Right cardiac atrium (tissue), 5 donors: ENCODE results near the gene SORL1. TPM values are rescaled to one million over a fixed set of nuclear protein-coding genes. Genes with fewer than 3 reads are reported as not detected.

Experiments
- ATAC-seq, 2 donors: fragments of 200-7000 bp; cut with Tn5 transposase; one replicate each; pipeline versions ENCODE4 v1.8.0 to v1.9.1; 2020; ENCODE audit warnings: moderate library complexity in 2 of 2, mild to moderate bottlenecking in 1 of 2
- DNase-seq, 3 donors: peaks; one replicate each; pipeline ENCODE4 v3.0.0-alpha.2; 2020
- H3K27ac ChIP-seq: one replicate; pipeline ENCODE4 v1.5.1; 2013; ENCODE audit warnings: mild to moderate bottlenecking, low read length, control low read depth, moderate library complexity
- H3K27me3 ChIP-seq: one replicate; pipeline ENCODE4 v1.6.1; 2013; ENCODE audit not compliant: control insufficient read depth, insufficient read depth
- H3K4me1 ChIP-seq: one replicate; pipeline ENCODE4 v1.6.1; 2013; ENCODE audit warnings: low read length; ENCODE audit not compliant: control insufficient read depth, insufficient read depth
- H3K4me3 ChIP-seq: one replicate; pipeline ENCODE4 v1.5.1; 2013; ENCODE audit warnings: low read length, control low read depth
- H3K9me3 ChIP-seq: one replicate; pipeline ENCODE4 v1.6.1; 2013; ENCODE audit warnings: low read length; ENCODE audit not compliant: control insufficient read depth
- whole genome bisulfite sequencing: extraction: QIAGEN DNeasy Blood & Tissue Kit; methylation state at CpG from one replicate; pipeline ENCODE4 v1.1.7; 2013; 5-methylcytosine and 5-hydroxymethylcytosine counted together
- intact Hi-C, 4 donors: fragments of 100-400 bp; cut with DNase I; formaldehyde crosslinking; loops; one replicate each; pipeline versions ENCODE4 v1.11.0 to v1.14.0; 2022 to 2023
- polyA plus RNA-seq: library from polyadenylated mRNA; stranded (reverse); fragments of 200-250 nt; gene quantifications from one replicate; pipeline ENCODE4 v1.2.3, GENCODE V29; 2013
- total RNA-seq, 4 donors: library from RNA; stranded (reverse); fragmentation: NEBNext Ultra II Directional; extraction: Animal tissue kit (Norgen Biotek cat#: 25700); gene quantifications; one replicate each; pipeline ENCODE4 v1.2.1, GENCODE V29; 2021
- donor health status: healthy with polysubstance abuse.
- donor health status: DM: no; HTN: yes; CAD: no.
- donor health status: DM: no; HTN: no; CAD: no.
- donor health status: DM: no; HTN: yes; CAD: no; lungs with severe emphysema.
- donor health status: DM: yes; HTN: yes; CAD: no.

The SORL1 gene
- total and polyA plus RNA-seq, 5 donors, result 0.57 to 9.2 (median 5.3) TPM

DNA sequence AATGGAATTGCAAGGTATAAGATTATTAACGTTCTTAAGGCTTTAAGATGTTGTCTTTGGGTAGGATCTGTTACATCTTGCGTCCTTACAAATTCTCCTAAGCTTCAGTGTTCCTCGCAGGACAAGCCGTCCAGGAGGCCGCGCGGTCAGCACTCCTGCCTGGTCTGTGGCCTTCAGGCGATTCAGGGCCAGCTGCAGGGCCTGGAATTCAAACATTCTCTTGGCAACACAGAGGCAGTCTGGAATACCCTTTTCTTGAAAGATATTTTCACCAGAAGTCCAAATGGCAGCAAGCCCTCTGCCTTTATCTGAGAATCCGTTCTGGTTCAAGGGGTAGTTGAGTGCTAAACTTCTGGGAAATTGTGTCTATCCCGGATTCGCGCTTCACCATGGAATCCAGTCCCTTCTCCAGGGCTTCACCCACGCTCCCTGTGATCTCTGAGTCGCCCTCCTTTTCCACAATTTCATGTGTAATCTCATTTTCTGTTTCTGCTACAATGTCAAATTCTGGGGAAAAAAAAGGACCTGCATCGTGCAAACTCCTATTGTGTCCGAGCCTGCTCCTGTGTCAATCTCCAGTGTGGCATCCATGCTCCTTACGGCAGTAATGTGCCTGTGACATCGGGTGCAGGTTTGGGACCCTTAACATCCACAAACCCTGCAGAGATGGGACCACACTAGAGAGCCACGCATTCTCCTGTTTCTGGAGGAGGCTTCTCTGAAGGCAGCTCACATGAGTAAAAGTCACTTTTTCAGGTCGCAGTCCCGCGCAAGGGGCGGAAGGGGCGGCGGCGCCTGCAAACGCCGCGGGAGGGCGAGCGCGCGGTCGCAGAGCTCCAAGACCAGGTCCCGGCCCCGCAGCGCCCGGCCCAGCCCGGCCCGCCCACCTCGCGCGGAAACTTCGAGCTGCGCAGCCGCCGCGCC lies 25.4 kb upstream of the SORL1 start:
- WGBS, result 19% methylated on average over 48 of the region's 48 CpGs
- H3K27ac ChIP-seq, result peak overlapping the region; percentile 12
- no peaks in the 10 kb centered on the region for H3K27me3 ChIP-seq
- ATAC-seq, result peak; percentile 85 to 90
- H3K4me1 ChIP-seq, result no peaks in the 10 kb centered on the region
- peak; percentile 55 to 84 (median 82) for DNase-seq
- intact Hi-C loops, result no loop called here
- H3K4me3 ChIP-seq, result peak overlapping the region; percentile 43
- H3K9me3 ChIP-seq, result no peaks in the 10 kb centered on the region

DNA sequence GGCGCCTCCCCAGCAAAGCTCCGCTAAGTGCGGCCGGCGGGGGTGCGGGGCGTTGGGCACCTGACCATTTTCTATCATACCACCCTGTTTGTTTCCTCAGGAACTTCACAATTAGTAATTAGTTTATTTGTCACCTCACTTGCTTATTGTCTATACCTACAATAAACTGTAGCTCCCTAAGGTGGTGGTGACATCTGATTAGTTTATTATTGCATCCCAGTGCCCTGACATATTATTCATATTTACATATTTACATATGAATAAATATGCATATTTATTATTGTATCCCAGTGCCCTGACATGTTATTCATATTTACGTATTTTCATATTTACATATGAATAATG lies 24.7 kb upstream of the SORL1 start:
- H3K27me3 ChIP-seq, result no peaks in the 10 kb centered on the region
- DNase-seq (no peak), ATAC-seq (no peak)
- H3K4me3 ChIP-seq, result peak overlapping the region; percentile 43
- H3K9me3 ChIP-seq, result no peaks in the 10 kb centered on the region
- WGBS, result 12% methylated on average over 8 of the region's 8 CpGs
- intact Hi-C loops, result no loop called here
- no peak overlapping the region for H3K27ac ChIP-seq
- H3K4me1 ChIP-seq, result no peaks in the 10 kb centered on the region

DNA sequence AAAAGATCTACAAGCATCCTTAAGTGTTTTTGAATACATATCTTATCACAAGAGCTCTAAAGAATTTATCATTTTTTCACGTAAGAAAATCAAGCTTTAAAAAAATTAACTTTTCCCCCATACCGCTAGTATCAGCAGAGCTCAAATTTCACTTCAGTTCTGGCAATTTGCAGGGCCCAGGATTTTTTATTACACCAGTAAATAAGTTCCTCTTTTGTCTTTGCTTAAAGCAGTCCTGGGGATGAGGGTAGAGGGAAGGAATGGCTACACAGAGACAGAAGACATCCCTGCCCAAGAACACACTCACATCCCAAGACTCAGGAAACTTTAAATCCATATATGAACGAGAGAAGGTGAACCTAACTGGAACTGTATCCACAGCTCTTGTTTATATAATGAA lies 22.6 kb upstream of the SORL1 start:
- intact Hi-C loops, result no loop called here
- ATAC-seq, result no peak
- WGBS, result 30% methylated on average over 3 of the region's 3 CpGs

DNA sequence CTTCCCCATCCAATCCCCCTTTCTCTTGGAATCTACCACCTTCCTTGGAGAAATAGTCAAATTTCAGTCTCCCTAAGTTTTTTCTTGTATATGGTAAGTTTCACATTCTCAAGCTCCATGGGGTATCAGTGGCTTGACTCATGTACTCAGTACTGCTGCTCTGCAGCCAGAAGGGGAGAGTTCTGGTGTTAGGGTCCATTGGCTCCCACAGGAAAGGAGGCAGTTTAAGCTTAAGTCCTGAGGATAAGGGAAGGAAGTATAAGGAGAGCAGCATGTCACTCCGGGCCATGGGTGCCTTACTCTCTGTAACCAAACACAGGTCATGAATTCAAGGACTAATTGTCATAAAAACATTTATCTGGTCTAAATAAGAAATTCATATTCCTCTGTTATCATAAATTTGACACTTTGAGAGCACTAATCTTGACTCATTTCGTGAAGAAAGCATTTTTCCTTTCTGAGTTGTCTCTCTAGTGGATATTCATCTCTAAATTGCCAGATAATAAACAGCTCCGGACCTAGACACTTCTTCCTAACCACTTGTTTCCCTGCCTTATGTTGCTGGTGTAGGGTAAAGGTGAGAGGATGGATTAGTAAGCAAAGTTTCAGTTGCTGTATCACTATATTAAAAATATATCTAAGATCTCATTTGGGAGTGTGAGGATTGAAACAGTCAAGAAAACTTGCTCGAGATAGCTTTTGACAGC lies 20.1 kb upstream of the SORL1 start:
- ATAC-seq, result no peak
- Histone ChIP-seq H3K4me1 (no peaks in the 10 kb centered on the region), H3K4me3 (no peak overlapping the region), H3K27ac (no peak overlapping the region), H3K27me3 (no peaks in the 10 kb centered on the region), H3K9me3 (no peaks in the 10 kb centered on the region)
- intact Hi-C loops, result no loop called here
- 72% methylated on average over 4 of the region's 4 CpGs for WGBS
- no peak for DNase-seq

More for the DNA sequence above, 22.6 kb upstream of the SORL1 start:
- no peak overlapping the region for H3K27ac ChIP-seq
- no peaks in the 10 kb centered on the region for H3K27me3 ChIP-seq
- DNase-seq, result no peak
- H3K4me3 ChIP-seq, result no peak overlapping the region
- no peaks in the 10 kb centered on the region for H3K4me1 ChIP-seq
- no peaks in the 10 kb centered on the region for H3K9me3 ChIP-seq

DNA sequence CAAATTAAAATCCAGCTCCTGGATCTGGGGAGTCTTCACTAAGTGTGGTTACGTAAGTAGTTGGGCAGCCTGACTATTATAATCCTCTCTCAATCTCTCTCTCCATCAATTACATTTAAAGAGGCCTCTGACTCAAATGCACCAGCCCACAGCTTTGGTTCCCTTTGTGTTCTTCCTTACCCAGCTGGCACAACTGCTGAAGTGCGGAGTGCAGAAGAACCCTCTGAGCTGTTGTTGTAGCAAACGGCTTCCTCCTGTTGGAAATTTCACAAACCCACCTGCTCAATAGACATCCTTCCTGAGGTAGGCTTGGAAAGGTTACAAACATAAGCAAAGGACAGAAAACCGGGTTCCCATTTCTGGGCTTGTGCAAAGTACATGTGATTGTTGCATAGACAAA lies 17.0 kb upstream of the SORL1 start:
- no peaks in the 10 kb centered on the region for H3K27me3 ChIP-seq
- WGBS, result 81% methylated on average over 4 of the region's 4 CpGs
- H3K9me3 ChIP-seq, result no peaks in the 10 kb centered on the region
- intact Hi-C loops, result no loop called here
- DNase-seq, result no peak
- no peaks in the 10 kb centered on the region for H3K4me1 ChIP-seq
- H3K27ac ChIP-seq, result no peak overlapping the region
- ATAC-seq, result no peak
- no peak overlapping the region for H3K4me3 ChIP-seq

DNA sequence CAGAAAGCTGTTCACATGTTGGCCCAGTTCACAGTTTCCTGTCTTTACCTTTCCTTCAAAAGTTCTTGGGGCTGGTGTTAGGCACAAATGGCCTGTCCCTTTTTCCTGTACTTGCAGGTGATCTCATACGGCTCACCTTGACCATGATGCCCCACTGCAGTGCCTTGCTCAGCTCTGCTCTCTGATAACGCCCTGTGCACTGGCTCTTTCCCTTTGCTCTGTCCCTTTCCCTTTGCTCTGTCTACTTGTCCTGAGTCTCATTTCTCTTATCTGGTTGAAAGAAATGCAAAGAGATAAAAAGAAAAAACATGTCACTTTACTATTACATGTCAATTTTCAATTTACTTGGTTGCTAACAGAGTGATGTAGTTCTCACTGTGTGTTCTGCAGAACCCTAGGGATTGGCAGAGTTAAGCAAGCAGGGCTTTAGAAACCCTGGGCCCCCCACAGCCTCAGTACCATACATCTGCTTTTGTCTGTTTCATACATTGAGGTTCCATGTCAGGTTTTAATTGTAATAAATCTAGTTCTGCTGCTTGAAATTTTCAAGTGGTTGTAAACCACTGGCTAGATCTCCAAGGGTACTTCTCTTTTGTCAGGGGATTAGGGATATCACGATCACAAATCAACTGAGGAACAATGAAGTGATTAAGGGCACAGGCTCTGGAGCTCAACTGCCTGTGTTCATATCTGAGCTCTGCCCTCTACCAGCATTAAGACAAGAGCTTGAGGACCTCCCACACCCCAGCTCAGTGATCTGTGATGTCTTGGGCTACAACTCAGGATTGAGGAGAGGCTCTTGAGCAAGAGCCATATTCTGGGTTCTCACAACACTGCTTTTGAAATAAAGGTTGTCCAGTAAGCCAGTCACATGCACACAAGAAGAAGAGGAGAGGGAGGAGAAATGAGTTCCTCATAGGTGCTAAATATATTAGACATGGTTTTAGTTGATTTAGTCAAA lies 16.3 kb upstream of the SORL1 start:
- 86% methylated on average over 3 of the region's 3 CpGs for WGBS
- Histone ChIP-seq H3K9me3 (no peaks in the 10 kb centered on the region), H3K4me3 (no peak overlapping the region), H3K27ac (no peak overlapping the region), H3K27me3 (no peaks in the 10 kb centered on the region), H3K4me1 (no peaks in the 10 kb centered on the region)
- DNase-seq (no peak), ATAC-seq (peak in 1 of 2 donors; percentile 34)
- intact Hi-C loops, result no loop called here

DNA sequence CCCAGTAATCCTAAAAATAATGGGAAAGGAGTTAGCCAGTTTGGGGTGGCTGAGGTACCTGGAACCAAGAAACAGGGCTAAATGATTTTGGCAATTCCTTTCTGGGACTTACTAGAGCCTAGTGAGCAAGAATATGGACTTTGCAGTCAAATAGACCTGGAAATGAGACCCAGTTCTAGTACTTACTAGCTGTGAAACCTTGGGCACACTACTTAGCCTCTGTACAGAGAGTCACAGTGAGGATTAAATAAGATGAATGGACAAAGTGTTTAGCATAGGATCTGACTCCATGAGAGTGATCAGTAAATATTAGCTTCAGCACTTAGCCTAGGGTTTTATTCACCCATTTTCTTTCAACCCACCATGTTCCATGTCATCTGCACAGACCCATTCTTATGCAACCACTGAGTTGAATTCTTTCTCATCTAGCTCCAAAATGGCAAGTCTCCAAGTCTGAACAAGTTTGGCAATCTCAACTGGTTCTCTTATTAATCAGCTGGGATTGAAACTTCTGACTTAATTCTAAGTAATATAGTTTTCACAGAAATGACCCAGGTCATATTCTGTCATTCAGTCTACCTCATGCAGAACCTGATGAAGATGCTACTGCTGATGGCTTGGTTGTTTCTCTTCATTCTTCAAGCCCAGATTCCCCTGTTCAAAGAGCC lies 15.0 kb upstream of the SORL1 start:
- DNase-seq, result no peak

DNA sequence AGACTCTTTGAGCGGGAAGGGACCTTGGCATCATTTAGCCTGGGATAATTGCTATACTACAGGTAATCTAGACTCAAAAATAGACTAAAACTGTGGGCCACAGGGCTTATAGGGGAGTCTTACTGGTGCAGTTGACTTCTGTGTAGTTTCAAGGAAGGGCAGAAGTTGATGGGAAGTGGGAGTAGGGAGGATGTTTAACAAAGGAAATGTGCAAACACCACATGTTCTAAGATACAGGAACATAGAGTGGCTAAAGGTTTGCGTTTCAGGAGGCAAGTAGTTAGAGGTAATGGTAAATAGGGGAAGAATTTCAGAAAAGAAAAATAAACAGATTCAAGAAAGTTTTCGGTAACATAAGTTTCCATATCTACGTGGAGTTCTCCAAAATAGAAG lies 14.4 kb upstream of the SORL1 start:
- ATAC-seq (peak; percentile 47 to 78), DNase-seq (no peak)
- Histone ChIP-seq H3K9me3 (no peaks in the 10 kb centered on the region), H3K4me3 (no peak overlapping the region), H3K4me1 (no peaks in the 10 kb centered on the region), H3K27ac (no peak overlapping the region), H3K27me3 (no peaks in the 10 kb centered on the region)
- intact Hi-C loops, result no loop called here
- WGBS, result 75% methylated on average over 4 of the region's 4 CpGs

More for the DNA sequence above, 15.0 kb upstream of the SORL1 start:
- no peaks in the 10 kb centered on the region for H3K9me3 ChIP-seq
- intact Hi-C loops, result no loop called here
- H3K4me3 ChIP-seq, result no peak overlapping the region
- H3K4me1 ChIP-seq, result no peaks in the 10 kb centered on the region
- H3K27me3 ChIP-seq, result no peaks in the 10 kb centered on the region
- no peak overlapping the region for H3K27ac ChIP-seq
- peak; percentile 53 to 69 for ATAC-seq

DNA sequence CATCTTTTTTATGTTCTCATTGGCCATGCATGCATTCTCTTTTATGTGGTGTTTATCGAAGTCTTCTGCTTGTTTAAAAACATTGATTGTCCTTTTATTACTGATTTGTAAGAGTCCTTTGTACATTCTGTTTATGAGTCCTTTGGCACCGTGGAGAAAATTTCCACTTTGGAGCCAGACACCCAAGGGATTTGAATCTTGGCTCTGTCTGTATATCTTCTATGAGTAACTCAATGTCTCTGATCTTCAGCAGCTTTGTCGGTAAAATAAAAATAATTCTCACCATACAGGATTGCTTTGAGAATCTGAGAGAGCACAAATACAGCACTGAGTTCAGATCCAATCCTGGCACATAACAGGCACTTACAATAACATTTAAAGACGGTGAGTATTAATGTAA lies 12.8 kb upstream of the SORL1 start:
- 48% methylated on average over 4 of the region's 4 CpGs for WGBS
- Histone ChIP-seq H3K9me3 (no peaks in the 10 kb centered on the region), H3K4me1 (no peaks in the 10 kb centered on the region), H3K27ac (no peak overlapping the region), H3K4me3 (no peak overlapping the region), H3K27me3 (no peaks in the 10 kb centered on the region)
- intact Hi-C loops, result no loop called here
- ATAC-seq, result peak; percentile 53 to 55
- no peak for DNase-seq

DNA sequence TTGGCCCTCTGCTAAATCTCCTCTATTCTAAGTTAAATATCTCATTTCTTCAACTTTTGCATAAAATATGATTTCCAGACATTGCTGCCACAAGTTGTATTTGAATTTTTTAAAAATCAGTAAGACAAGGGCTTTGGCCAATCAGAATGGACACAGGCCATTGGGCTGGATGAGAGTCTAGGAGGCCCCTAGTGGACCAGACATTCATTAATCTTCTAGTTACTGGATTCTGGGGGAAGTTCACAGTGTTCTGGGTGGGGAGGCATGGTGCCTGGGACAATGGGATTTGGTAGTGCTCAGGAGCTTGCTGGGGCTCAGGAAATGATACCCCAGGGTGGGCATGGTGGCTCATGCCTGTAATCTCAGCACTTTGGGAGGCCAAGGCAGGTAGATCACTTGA lies 12.4 kb upstream of the SORL1 start:
- DNase-seq, result no peak
- H3K9me3 ChIP-seq, result no peaks in the 10 kb centered on the region
- H3K4me3 ChIP-seq, result no peak overlapping the region
- H3K4me1 ChIP-seq, result no peaks in the 10 kb centered on the region
- H3K27ac ChIP-seq, result no peak overlapping the region
- no peaks in the 10 kb centered on the region for H3K27me3 ChIP-seq
- no peak for ATAC-seq
- intact Hi-C loops, result no loop called here
